Neural crest cell (in vitro differentiated cells): ENCODE results near the gene PRDX5. TPM values are rescaled to one million over a fixed set of nuclear protein-coding genes. Genes with fewer than 3 reads are reported as not detected.

ENCODE experiments used
- DNase-seq: peaks from one replicate; pipeline ENCODE4 v3.0.0; 2021; ENCODE audit warnings: low read depth, mixed read lengths, low spot score
- H3K27ac Mint-ChIP-seq: one replicate; pipeline ENCODE4 v1.8.0; 2021; ENCODE audit warnings: mild to moderate bottlenecking, mixed read lengths; ENCODE audit not compliant: unreplicated experiment
- H3K27me3 Mint-ChIP-seq: 2 replicates; pipeline ENCODE4 v1.8.0; 2021; ENCODE audit warnings: low read depth, mild to moderate bottlenecking, mixed read lengths
- H3K36me3 Mint-ChIP-seq: 2 replicates; pipeline ENCODE4 v1.8.0; 2021; ENCODE audit warnings: low read depth, mild to moderate bottlenecking, mixed read lengths
- H3K4me1 Mint-ChIP-seq: 2 replicates; pipeline ENCODE4 v1.8.0; 2021; ENCODE audit warnings: mixed read lengths
- H3K4me3 Mint-ChIP-seq: one replicate; pipeline ENCODE4 v1.8.0; 2021; ENCODE audit warnings: mild to moderate bottlenecking, mixed read lengths
- H3K9me3 Mint-ChIP-seq: 2 replicates; pipeline ENCODE4 v1.8.0; 2021; ENCODE audit warnings: mixed read lengths
- total RNA-seq: library from RNA; stranded (reverse); gene quantifications from 2 replicates; pipeline ENCODE4 v1.2.1, GENCODE V29; 2021
- TF ChIP-seq, protein P1 (sequence below): fragments of 200-600 bp; sonication (generic); conservative IDR thresholded peaks from 2 replicates; pipeline ENCODE4 v1.5.0; 2021; ENCODE audit warnings: antibody characterized with exemption, mild to moderate bottlenecking

The PRDX5 gene
- total RNA-seq, 1 donor from 2014 or later, result 148 TPM

DNA sequence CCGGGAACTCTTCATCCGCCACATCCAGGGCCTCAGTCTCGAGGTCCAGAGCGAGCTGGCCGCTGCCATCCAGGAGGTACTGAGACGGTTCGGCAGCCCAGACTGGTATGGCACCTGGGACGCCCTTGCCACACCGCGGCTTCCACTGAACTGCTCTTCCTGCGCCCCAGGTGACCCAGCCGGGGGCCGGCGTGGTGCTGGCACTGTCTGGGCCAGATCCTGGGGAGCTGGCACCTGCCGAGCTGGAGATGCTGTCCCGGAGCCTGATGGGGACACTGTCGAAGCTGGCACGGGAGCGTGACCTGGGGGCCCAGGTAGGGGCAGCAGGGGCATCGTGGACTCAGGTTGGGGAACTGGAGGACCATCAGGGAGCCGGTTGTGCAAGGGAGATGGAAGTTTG, 23.5 kb downstream of the PRDX5 start:
- no peak overlapping the region for H3K4me3 Mint-ChIP-seq
- H3K36me3 Mint-ChIP-seq, result no peaks in the 10 kb centered on the region
- no peaks in the 10 kb centered on the region for H3K9me3 Mint-ChIP-seq
- peaks cover 6% of the 10 kb centered on the region for H3K27me3 Mint-ChIP-seq
- H3K4me1 Mint-ChIP-seq, result peaks cover 11% of the 10 kb centered on the region
- TF ChIP-seq, protein P1, sequence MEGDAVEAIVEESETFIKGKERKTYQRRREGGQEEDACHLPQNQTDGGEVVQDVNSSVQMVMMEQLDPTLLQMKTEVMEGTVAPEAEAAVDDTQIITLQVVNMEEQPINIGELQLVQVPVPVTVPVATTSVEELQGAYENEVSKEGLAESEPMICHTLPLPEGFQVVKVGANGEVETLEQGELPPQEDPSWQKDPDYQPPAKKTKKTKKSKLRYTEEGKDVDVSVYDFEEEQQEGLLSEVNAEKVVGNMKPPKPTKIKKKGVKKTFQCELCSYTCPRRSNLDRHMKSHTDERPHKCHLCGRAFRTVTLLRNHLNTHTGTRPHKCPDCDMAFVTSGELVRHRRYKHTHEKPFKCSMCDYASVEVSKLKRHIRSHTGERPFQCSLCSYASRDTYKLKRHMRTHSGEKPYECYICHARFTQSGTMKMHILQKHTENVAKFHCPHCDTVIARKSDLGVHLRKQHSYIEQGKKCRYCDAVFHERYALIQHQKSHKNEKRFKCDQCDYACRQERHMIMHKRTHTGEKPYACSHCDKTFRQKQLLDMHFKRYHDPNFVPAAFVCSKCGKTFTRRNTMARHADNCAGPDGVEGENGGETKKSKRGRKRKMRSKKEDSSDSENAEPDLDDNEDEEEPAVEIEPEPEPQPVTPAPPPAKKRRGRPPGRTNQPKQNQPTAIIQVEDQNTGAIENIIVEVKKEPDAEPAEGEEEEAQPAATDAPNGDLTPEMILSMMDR, result no peak
- no peak overlapping the region for H3K27ac Mint-ChIP-seq
- DNase-seq, result no peak

DNA sequence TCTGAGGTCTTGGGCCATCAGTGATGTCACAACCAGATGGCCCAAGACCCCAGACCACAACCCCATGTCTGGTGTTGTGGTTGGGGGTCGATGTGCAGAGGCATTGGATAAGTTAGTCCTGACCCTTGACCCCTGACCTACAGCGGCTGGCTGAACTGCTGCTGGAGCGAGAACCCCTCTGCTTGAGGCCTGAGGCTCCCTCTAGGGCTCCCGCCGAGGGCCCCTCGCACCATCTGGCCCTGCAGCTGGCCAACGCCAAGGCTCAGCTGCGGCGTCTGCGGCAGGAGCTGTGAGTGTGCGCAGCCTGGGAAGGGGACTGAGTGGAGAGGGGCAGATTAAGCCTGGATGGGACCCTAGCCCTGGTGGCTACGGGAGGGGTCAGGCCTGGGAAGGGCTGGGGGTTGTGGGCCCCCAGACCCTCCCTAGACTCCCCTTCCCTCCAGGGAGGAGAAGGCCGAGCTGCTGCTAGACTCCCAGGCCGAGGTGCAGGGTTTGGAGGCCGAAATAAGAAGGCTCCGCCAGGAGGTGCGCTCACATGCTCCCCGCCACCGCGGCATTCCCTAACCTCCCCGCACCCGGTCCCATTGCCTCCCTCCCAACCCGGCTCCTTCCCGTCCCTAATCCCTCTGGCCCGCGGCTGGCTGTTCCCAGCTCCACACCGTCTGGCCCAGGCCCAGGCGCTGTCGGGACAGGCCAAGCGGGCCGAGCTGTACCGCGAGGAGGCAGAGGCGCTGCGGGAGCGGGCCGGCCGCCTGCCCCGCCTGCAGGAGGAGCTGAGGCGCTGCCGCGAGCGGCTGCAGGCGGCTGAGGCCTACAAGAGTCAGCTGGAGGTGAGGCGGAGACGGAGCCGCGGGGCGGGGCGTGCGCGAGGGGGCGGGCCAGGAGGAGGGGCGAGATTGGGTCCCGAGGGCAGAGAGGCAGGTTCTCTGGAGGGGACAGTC, 24.2 kb downstream of the PRDX5 start:
- no peak overlapping the region for H3K27ac Mint-ChIP-seq
- TF ChIP-seq, protein P1, result peak; percentile 57
- peak; percentile 76 for DNase-seq
- no peak overlapping the region for H3K4me3 Mint-ChIP-seq
- H3K27me3 Mint-ChIP-seq, result peaks cover 6% of the 10 kb centered on the region
- no peaks in the 10 kb centered on the region for H3K9me3 Mint-ChIP-seq
- H3K4me1 Mint-ChIP-seq, result peaks cover 11% of the 10 kb centered on the region
- no peaks in the 10 kb centered on the region for H3K36me3 Mint-ChIP-seq

DNA sequence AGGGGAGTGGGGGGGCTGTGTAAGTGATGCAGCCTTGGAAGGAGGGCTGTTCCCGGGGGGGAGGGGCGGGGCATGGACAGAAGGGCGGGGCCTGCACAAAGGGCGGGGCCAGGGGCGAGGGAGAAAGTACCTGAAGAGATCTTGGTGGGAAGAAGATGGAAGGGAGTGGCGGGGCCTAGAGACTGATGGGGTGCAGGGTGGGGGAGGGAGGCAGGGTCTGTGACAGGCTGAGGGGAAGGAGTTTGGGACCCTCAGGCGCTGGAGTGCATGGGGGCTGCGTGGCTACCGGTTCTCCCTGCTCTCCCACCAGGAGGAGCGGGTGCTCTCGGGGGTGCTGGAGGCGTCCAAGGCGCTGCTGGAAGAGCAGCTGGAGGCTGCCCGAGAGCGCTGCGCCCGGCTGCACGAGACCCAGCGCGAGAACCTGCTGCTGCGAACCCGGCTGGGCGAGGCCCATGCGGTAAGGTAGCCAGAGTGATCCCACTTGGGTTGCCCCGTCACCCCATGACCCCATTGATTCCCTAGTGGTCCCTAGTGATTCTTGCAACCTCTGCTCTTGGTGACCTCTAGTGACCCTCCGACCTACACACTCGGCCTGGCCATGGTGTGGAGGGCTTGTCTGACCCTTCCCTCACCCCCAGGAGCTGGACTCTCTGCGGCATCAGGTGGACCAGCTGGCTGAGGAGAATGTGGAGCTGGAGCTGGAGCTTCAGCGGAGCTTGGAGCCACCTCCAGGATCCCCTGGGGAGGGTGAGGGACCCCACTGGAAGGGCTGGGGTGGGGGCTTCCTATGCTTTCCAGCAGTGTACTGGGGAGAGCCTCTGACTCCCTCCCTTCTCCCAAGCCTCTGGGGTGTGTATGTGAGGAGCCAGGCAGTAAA, 25.2 kb downstream of the PRDX5 start:
- TF ChIP-seq, protein P1, result no peak
- no peak for DNase-seq
- no peak overlapping the region for H3K27ac Mint-ChIP-seq
- H3K9me3 Mint-ChIP-seq, result no peaks in the 10 kb centered on the region
- H3K27me3 Mint-ChIP-seq, result peaks cover 6% of the 10 kb centered on the region
- no peak overlapping the region for H3K4me3 Mint-ChIP-seq
- H3K4me1 Mint-ChIP-seq, result peaks cover 11% of the 10 kb centered on the region
- H3K36me3 Mint-ChIP-seq, result no peaks in the 10 kb centered on the region

DNA sequence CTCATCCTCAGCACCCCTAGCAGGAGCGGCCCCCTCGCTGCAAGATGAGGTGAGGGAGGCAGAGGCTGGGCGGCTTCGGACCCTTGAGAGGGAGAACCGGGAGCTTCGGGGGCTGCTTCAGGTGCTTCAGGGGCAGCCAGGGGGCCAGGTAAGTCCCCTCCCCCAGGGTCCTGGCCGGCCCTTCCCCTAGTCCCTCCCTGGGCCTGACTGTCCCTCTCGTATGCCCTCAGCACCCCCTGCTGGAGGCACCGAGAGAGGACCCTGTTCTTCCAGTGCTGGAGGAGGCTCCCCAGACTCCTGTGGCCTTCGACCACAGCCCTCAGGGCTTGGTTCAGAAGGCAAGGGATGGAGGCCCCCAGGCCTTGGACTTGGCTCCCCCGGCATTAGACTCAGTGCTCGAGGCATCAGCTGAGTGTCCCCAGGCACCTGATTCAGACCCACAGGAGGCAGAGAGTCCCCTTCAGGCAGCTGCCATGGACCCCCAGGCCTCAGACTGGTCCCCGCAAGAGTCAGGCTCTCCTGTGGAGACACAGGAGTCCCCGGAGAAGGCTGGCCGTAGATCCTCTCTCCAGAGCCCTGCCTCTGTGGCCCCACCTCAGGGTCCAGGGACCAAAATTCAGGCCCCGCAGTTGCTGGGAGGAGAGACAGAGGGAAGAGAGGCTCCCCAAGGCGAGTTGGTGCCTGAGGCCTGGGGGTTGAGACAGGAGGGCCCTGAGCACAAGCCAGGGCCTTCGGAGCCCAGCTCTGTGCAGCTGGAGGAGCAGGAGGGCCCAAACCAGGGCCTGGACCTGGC, 26.0 kb downstream of the PRDX5 start:
- no peak for DNase-seq
- Mint-ChIP-seq H3K27ac (no peak overlapping the region), H3K36me3 (no peaks in the 10 kb centered on the region), H3K27me3 (peaks cover 6% of the 10 kb centered on the region), H3K4me1 (peaks cover 19% of the 10 kb centered on the region), H3K4me3 (no peak overlapping the region), H3K9me3 (no peaks in the 10 kb centered on the region)
- TF ChIP-seq, protein P1, result peak; percentile 42

DNA sequence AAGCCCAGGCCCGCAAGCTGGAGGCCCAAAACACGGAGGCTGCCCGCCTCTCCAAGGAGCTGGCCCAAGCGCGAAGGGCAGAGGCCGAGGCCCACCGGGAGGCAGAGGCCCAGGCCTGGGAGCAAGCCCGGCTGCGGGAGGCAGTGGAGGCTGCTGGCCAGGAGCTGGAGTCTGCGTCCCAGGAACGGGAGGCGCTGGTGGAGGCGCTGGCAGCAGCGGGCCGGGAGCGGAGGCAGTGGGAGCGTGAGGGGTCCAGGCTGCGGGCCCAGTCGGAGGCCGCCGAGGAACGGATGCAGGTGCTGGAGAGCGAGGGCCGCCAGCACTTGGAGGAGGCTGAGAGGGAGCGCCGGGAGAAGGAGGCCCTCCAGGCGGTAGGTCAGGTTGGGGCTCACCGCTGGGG, 26.9 kb downstream of the PRDX5 start:
- TF ChIP-seq, protein P1, result no peak
- H3K36me3 Mint-ChIP-seq, result no peaks in the 10 kb centered on the region
- no peak for DNase-seq
- no peaks in the 10 kb centered on the region for H3K9me3 Mint-ChIP-seq
- H3K27ac Mint-ChIP-seq, result no peak overlapping the region
- H3K4me1 Mint-ChIP-seq, result peaks cover 15% of the 10 kb centered on the region
- no peak overlapping the region for H3K4me3 Mint-ChIP-seq
- peaks cover 2% of the 10 kb centered on the region for H3K27me3 Mint-ChIP-seq
